Stimulated activated CD8-positive, alpha-beta memory T cell treated with anti-CD3 and anti-CD28 coated beads, Interleukin-15, amount 100 ng/mL, for 1 hour (primary cell): ENCODE data around the gene DOCK1.

Experiments used
- DNase-seq: peaks from one replicate; pipeline ENCODE4 v3.0.0-alpha.2; 2020; ENCODE audit warnings: low read depth

Gene DOCK1

GRCh38 chr10:127428385-127428980 lies 523.3 kb downstream of the DOCK1 start:
- DNase-seq = no peak

DNA sequence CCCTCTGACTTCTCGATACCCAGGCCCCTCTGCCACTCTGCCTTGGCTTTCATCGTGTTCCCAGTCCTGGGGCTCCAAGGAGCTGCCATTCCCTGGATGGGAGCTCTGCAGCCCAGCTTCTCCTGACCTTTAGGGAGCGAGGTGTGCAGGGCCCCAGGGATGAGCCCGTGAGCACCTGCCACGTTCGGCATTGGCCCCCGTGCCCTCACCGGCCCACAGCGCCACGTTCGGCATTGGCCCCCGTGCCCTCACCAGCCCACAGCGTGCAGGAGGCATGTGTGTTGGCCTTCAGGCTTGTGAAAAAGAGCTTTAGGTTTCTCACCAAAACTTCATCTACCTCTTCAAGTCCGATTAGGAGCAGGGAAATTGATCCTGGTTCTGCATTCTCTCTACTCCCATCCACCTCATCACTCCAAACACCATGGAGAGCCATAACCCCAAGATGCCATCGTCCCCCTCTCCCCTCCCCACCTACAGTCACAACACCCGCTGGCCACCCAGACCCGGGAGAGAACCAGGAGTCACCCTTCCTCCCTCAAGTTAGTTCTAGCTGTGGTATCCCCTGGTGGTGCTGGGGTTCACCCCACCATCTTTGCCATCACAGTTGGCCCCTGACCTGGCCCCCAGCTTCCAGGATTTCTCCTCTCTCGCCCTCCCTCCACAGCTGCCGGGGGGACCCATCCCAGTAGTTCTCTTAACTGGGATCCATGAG lies 524.5 kb downstream of the DOCK1 start:
- no peak for DNase-seq

- no peak for DNase-seq
These were observed 526.3 kb downstream of the DOCK1 start for GRCh38 chr10:127431525-127431924.

- no peak for DNase-seq
These were observed 528.8 kb downstream of the DOCK1 start for GRCh38 chr10:127434006-127434405.

DNA sequence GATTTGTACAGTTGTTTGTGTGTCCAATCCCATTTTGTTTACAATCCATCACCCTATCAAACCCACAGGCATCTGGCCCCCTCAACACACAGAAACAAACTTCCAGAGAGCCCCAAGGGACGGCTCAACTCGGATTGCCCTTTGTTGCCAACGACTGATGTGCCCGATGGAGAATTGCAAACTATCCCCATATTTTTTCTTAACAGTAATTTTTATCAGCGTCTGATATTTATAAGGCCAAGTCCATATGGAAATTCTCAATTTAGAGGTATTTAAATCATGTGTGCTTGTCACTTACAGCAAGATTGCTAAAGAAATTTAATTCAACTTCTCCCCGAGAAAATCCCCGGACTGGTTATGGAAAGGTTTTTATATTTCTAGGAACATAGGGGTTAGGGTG lies 530.0 kb downstream of the DOCK1 start:
- no peak for DNase-seq

DNA sequence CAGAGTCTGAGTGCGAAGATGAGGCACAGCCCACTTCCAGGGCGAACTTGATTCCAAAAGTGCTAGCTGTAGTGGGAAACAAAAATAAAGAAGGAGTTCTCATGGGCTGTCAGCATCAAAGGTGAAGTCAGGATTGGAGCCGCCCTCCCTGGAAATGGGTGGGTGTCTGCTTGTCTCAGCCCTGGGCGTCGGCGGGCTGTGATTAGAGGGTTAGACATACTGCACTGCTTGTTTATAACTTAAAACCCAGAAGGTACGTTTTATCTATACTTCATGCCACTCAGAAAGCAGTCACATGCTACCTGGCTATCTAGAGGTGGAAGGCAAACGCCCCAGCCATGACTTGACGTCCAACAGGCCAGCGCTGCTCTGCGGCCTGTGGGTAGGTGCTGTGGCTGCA lies 535.1 kb downstream of the DOCK1 start:
- DNase-seq = no peak

GRCh38 chr10:127441350-127442219 lies 536.4 kb downstream of the DOCK1 start:
- no peak for DNase-seq

GRCh38 chr10:127442220-127442525 lies 536.9 kb downstream of the DOCK1 start:
- DNase-seq = no peak

- DNase-seq = no peak
These were observed 538.9 kb downstream of the DOCK1 start for GRCh38 chr10:127444155-127444554.

- DNase-seq = no peak
These were observed 542.0 kb downstream of the DOCK1 start for GRCh38 chr10:127447197-127447596.

- no peak for DNase-seq
These were observed 544.3 kb downstream of the DOCK1 start for GRCh38 chr10:127449490-127449889.

DNA sequence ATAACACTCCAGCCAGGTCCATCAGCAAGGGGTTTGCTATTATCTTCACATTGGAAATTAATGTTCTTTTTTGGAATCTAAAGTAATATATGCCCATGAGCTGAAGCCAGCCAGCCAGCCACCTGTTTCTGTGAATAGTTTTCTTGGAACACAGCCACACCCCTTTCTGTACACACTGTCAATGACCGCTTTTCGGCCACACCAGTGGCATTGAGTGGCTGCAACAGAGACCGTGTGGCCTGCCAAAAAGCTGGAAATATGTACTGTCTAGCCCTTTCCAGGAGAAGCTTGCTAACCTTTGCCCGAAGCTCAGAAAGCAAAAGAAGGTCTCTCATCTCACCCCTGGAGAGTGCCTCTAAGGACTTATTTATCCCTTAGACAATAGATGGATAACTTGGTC lies 545.4 kb downstream of the DOCK1 start:
- DNase-seq = no peak

GRCh38 chr10:127451628-127452027 lies 546.4 kb downstream of the DOCK1 start:
- DNase-seq = no peak

DNA sequence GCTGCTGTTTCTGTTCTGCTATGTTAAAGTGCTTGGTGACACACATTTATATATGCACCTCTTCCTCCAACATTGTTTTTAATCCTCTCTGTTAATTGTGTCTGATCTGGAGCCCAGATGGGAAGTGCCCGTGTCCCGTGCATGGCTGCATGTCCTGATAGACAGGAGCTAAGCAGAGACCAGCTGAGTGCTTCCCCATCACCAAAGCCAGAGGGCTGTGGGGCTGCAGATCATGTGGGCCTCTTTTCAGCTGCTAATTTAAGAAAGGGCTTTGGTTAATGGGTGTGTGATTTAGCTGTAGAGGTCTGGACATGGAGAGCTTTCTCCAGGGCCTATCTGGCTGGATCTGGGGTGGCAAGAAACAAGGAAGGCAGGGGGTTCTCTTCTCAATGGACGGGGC lies 547.3 kb downstream of the DOCK1 start:
- no peak for DNase-seq

- no peak for DNase-seq
These were observed 548.5 kb downstream of the DOCK1 start for GRCh38 chr10:127453706-127454105.

- DNase-seq = no peak
These were observed 550.9 kb downstream of the DOCK1 start for GRCh38 chr10:127456122-127456521.

GRCh38 chr10:127458016-127458810 lies 553.0 kb downstream of the DOCK1 start:
- no peak for DNase-seq

GRCh38 chr10:127458829-127459228 lies 553.6 kb downstream of the DOCK1 start:
- DNase-seq = no peak

DNA sequence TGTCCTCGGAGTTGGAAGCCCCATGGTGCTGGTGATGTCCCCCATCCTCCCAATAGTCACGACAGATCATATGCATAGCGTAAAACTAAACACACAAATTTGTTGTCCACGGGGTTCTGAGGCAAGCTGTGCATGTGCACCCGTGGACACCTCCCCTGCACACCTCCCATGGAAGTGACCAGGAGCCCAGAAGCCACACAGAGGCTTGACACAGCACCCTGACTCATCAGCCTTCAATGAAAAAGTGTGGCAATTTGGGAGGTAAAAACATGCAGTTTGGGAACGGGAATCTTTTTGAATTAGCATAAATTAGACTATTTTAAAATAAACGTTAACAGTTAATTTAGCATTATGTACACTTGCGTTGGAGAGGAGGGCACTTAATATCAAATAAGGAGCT lies 554.7 kb downstream of the DOCK1 start:
- no peak for DNase-seq

GRCh38 chr10:127462643-127463295 lies 557.5 kb downstream of the DOCK1 start:
- DNase-seq = no peak

- no peak for DNase-seq
These were observed 558.3 kb downstream of the DOCK1 start for GRCh38 chr10:127463548-127463947.

GRCh38 chr10:127464561-127464960 lies 559.3 kb downstream of the DOCK1 start:
- DNase-seq = no peak
